IgD-negative memory B cell (primary cell): ENCODE measurements around the gene DCLK1. TPM values are rescaled to one million over a fixed set of nuclear protein-coding genes. Genes with fewer than 3 reads are reported as not detected.
A peak's percentile ranks its signal among the peaks of the same experiment; 100 is the strongest.

Experiments used
- H3K27ac Mint-ChIP-seq, 3 donors: one replicate each; pipeline ENCODE4 v1.8.0; 2020 to 2022; ENCODE audit warnings: mild to moderate bottlenecking in 3 of 3, mixed read lengths in 3 of 3, moderate library complexity in 1 of 3
- H3K27me3 Mint-ChIP-seq: one replicate; pipeline ENCODE4 v1.8.0; 2021; ENCODE audit warnings: mixed read lengths
- H3K36me3 Mint-ChIP-seq: one replicate; pipeline ENCODE4 v1.8.0; 2020; ENCODE audit warnings: mild to moderate bottlenecking, mixed read lengths
- H3K4me1 Mint-ChIP-seq, 3 donors: one replicate each; pipeline ENCODE4 v1.8.0; 2020 to 2022; ENCODE audit warnings: mixed read lengths in 3 of 3, mild to moderate bottlenecking in 1 of 3
- H3K4me3 Mint-ChIP-seq, 4 donors: one replicate each; pipeline ENCODE4 v1.8.0; 2020 to 2022; ENCODE audit warnings: mild to moderate bottlenecking in 4 of 4, mixed read lengths in 4 of 4, moderate library complexity in 3 of 4
- H3K9me3 Mint-ChIP-seq, 3 donors: one replicate each; pipeline ENCODE4 v1.8.0; 2020 to 2021; ENCODE audit warnings: mixed read lengths in 3 of 3, mild to moderate bottlenecking in 1 of 3
- polyA plus RNA-seq: library from polyadenylated mRNA; unstranded; fragments of 300-500 nt; fragmentation: Illumina TruSeq; gene quantifications from one replicate; pipeline ENCODE4 v1.2.3, GENCODE V29; 2021

DCLK1 gene
- polyA plus RNA-seq, 1 donor from 2014 or later = not detected

- H3K9me3 Mint-ChIP-seq = peaks cover 0 to 5% (median 0%) of the 10 kb centered on the region in 3 donors
- no peak overlapping the region for H3K27ac Mint-ChIP-seq
- H3K36me3 Mint-ChIP-seq = no peaks in the 10 kb centered on the region
- H3K27me3 Mint-ChIP-seq = no peaks in the 10 kb centered on the region
- no peaks in the 10 kb centered on the region for H3K4me1 Mint-ChIP-seq
- H3K4me3 Mint-ChIP-seq = no peak overlapping the region
Measured at GRCh38 chr13:35920816-35921215, 210.4 kb downstream of the DCLK1 start.

- Mint-ChIP-seq H3K9me3 (peaks cover 0 to 3% (median 0%) of the 10 kb centered on the region in 3 donors), H3K36me3 (no peaks in the 10 kb centered on the region), H3K4me3 (no peak overlapping the region), H3K27me3 (no peaks in the 10 kb centered on the region), H3K27ac (no peak overlapping the region), H3K4me1 (no peaks in the 10 kb centered on the region)
Measured at GRCh38 chr13:35917942-35918645, 213.1 kb downstream of the DCLK1 start.

GRCh38 chr13:35917252-35917941, 213.8 kb downstream of the DCLK1 start:
- Mint-ChIP-seq H3K27ac (no peak overlapping the region), H3K9me3 (peaks cover 0 to 3% (median 0%) of the 10 kb centered on the region in 3 donors), H3K4me1 (no peaks in the 10 kb centered on the region), H3K4me3 (peak overlapping the region in 1 of 4 donors; percentile 35), H3K36me3 (no peaks in the 10 kb centered on the region), H3K27me3 (no peaks in the 10 kb centered on the region)

GRCh38 chr13:35916146-35916545, 215.0 kb downstream of the DCLK1 start:
- Mint-ChIP-seq H3K9me3 (peaks cover 0 to 1% (median 0%) of the 10 kb centered on the region in 3 donors), H3K27me3 (no peaks in the 10 kb centered on the region), H3K4me3 (no peak overlapping the region), H3K36me3 (no peaks in the 10 kb centered on the region), H3K27ac (no peak overlapping the region), H3K4me1 (no peaks in the 10 kb centered on the region)

- H3K27ac Mint-ChIP-seq = no peak overlapping the region
- no peaks in the 10 kb centered on the region for H3K4me1 Mint-ChIP-seq
- H3K36me3 Mint-ChIP-seq = peaks cover 2% of the 10 kb centered on the region
- no peaks in the 10 kb centered on the region for H3K27me3 Mint-ChIP-seq
- H3K9me3 Mint-ChIP-seq = peaks cover 0 to 1% (median 0%) of the 10 kb centered on the region in 3 donors
- no peak overlapping the region for H3K4me3 Mint-ChIP-seq
Measured at GRCh38 chr13:35914662-35915061, 216.5 kb downstream of the DCLK1 start.

- Mint-ChIP-seq H3K9me3 (peaks cover 0 to 1% (median 0%) of the 10 kb centered on the region in 3 donors), H3K36me3 (peaks cover 2% of the 10 kb centered on the region), H3K4me1 (no peaks in the 10 kb centered on the region), H3K4me3 (no peak overlapping the region), H3K27ac (no peak overlapping the region), H3K27me3 (no peaks in the 10 kb centered on the region)
Measured at GRCh38 chr13:35912841-35913240, 218.3 kb downstream of the DCLK1 start.

GRCh38 chr13:35909837-35910540, 221.2 kb downstream of the DCLK1 start:
- no peak overlapping the region for H3K4me3 Mint-ChIP-seq
- H3K27me3 Mint-ChIP-seq = no peaks in the 10 kb centered on the region
- H3K9me3 Mint-ChIP-seq = peaks cover 0 to 1% (median 0%) of the 10 kb centered on the region in 3 donors
- no peaks in the 10 kb centered on the region for H3K4me1 Mint-ChIP-seq
- no peak overlapping the region for H3K27ac Mint-ChIP-seq
- peaks cover 2% of the 10 kb centered on the region for H3K36me3 Mint-ChIP-seq

- Mint-ChIP-seq H3K9me3 (peaks cover 0 to 1% (median 0%) of the 10 kb centered on the region in 3 donors), H3K27ac (no peak overlapping the region), H3K4me1 (no peaks in the 10 kb centered on the region), H3K27me3 (no peaks in the 10 kb centered on the region), H3K4me3 (no peak overlapping the region), H3K36me3 (peaks cover 2% of the 10 kb centered on the region)
Measured at GRCh38 chr13:35909091-35909490, 222.1 kb downstream of the DCLK1 start.

GRCh38 chr13:35908226-35908625, 223.0 kb downstream of the DCLK1 start:
- Mint-ChIP-seq H3K27ac (no peak overlapping the region), H3K27me3 (no peaks in the 10 kb centered on the region), H3K4me3 (no peak overlapping the region), H3K36me3 (peaks cover 2% of the 10 kb centered on the region), H3K9me3 (peaks cover 0 to 1% (median 0%) of the 10 kb centered on the region in 3 donors), H3K4me1 (no peaks in the 10 kb centered on the region)

GRCh38 chr13:35906636-35907035, 224.5 kb downstream of the DCLK1 start:
- Mint-ChIP-seq H3K9me3 (peaks cover 0 to 4% (median 2%) of the 10 kb centered on the region in 3 donors), H3K27ac (no peak overlapping the region), H3K27me3 (no peaks in the 10 kb centered on the region), H3K4me3 (no peak overlapping the region), H3K36me3 (peaks cover 2% of the 10 kb centered on the region), H3K4me1 (no peaks in the 10 kb centered on the region)

GRCh38 chr13:35903075-35903474, 228.1 kb downstream of the DCLK1 start:
- Mint-ChIP-seq H3K36me3 (no peaks in the 10 kb centered on the region), H3K4me3 (no peak overlapping the region), H3K27ac (no peak overlapping the region), H3K27me3 (no peaks in the 10 kb centered on the region), H3K9me3 (peaks cover 0 to 4% (median 2%) of the 10 kb centered on the region in 3 donors), H3K4me1 (no peaks in the 10 kb centered on the region)

- no peak overlapping the region for H3K27ac Mint-ChIP-seq
- H3K27me3 Mint-ChIP-seq = peaks cover 3% of the 10 kb centered on the region
- peaks cover 0 to 4% (median 2%) of the 10 kb centered on the region in 3 donors for H3K9me3 Mint-ChIP-seq
- H3K4me1 Mint-ChIP-seq = no peaks in the 10 kb centered on the region
- no peak overlapping the region for H3K4me3 Mint-ChIP-seq
- H3K36me3 Mint-ChIP-seq = no peaks in the 10 kb centered on the region
Measured at GRCh38 chr13:35898041-35898440, 233.1 kb downstream of the DCLK1 start.

- Mint-ChIP-seq H3K4me1 (no peaks in the 10 kb centered on the region), H3K36me3 (no peaks in the 10 kb centered on the region), H3K4me3 (no peak overlapping the region), H3K27ac (no peak overlapping the region), H3K27me3 (peaks cover 7% of the 10 kb centered on the region), H3K9me3 (no peaks in the 10 kb centered on the region)
Measured at GRCh38 chr13:35894636-35895035, 236.5 kb downstream of the DCLK1 start.

GRCh38 chr13:35892837-35893814, 238.1 kb downstream of the DCLK1 start:
- Mint-ChIP-seq H3K4me3 (no peak overlapping the region), H3K9me3 (no peaks in the 10 kb centered on the region), H3K4me1 (no peaks in the 10 kb centered on the region), H3K27me3 (peaks cover 7% of the 10 kb centered on the region), H3K27ac (no peak overlapping the region), H3K36me3 (no peaks in the 10 kb centered on the region)
